Measurements from ENCODE around the gene CAST.
"Not testable (repeated sequence)": the region's sequence is repeated elsewhere in the genome, so short reads cannot be mapped to it uniquely, and the experiment has no call there.

CAST gene

DNA sequence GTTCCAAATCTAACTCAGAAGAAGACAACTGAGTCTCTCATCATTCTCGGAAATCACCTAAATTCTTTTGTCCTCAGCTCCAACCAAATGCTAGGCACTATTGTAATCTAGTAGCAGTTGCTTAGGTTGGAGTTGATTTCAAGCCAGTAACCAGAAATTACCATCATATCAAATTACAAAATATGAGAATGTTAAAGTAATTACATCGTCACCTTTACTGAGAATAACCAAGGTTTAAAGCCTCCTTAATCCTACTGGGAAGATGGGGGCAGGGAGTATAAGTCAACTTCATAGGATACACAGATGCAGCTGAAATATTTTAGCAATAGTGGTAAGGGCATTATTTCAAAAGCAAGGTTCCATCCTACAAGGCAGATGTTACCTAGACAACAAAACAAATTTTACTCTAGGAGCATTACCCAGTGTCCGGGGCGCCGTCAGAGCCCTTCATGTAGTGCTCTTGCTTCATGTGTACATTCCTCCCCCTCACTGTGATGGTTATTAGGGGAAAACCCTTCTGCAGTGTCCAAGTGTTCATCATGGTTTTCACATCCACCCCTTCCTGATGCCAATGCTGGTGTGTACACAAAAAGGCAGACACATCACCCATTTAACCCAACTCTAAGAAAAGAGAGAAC, 126.1 kb downstream of the CAST start:
- DNase-seq = no peak

DNA sequence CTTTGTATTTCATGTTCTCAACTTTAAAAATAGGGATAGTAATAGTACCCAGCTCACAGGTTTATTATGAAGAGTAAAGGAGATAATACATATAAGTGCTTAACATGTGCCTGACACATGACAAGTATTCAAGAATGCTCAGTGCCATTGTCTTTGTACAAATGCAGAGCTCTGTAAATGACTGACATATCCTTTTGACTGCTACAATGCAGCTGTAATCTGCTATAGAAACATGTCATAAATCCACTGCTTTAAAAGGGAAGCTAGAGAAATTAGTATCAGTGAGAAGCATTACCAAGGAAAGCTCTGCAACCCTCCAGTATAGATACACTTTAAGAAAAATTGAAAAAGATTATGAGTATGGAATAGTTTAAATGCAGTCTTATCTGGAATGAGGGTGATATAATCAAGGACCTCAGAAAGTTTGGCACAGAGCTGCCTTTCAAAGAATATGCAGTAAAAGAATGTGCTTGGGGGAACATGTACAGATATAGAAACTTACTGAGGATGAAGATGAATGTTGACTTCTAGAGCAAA, 127.7 kb downstream of the CAST start:
- DNase-seq = no peak

DNA sequence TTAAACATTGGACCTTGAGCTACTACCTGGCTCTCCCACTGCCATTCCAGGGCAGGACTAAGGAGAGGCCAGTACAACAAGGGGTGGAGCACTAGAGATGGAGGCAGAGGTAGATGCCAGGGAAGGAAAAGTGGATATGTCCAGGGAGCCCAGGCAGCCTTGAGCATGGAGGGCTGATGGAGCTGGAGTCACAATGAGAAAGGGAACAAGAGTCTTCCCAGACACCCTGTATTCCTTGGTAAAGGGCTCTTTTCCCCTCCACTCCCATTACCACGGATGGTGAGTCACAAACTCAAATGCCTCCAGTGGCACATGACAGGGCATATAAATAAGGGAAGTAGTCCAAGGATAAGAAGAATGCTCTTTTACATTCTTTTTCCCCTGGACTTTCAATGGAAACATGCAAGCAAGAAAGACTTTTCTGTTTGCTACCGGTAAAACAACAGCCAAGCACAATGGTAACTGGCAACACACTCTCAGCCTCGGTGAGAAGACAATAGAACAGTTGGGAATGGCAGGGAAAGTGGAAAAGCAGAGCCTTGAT, 128.9 kb downstream of the CAST start:
- DNase-seq = no peak

DNA sequence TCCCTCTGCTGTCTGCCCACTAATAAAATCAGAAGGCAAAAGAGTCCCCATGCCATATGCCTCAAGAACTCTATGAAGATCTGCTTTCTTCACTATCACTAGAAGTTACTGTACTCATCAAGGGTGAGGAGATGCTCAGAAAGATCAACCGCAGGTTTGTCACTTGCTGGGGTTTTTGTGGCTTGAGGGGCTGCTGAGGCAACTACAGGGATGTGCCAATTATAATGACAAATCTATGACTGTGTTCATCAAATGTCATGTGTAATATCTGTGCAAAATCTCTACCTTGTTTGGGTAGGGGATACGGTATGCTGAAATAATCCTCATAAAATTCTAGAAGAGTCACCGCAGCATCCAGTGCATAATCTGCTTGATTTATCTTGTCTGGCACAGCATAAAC, 132.6 kb downstream of the CAST start:
- DNase-seq = peak in 2 of 6 experiments; percentile 12 to 39

DNA sequence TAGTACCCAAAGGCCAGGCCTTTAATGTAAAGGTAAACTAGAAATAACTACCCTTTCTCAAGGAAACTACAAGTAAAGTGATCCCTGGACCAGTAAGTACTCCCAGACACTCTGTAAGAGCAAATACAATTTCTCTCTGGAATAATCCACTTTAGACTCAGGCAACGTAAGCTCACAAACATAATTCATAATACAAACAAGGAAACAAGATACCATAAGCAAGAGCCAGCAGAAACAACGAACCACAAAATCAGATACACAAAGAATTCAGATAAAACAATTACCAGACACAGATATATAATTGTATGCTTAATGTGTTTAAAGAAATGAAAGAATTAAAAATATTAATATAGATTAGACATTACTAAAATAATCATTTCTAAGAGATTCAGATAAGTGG, 133.4 kb downstream of the CAST start:
- no peak for DNase-seq

DNA sequence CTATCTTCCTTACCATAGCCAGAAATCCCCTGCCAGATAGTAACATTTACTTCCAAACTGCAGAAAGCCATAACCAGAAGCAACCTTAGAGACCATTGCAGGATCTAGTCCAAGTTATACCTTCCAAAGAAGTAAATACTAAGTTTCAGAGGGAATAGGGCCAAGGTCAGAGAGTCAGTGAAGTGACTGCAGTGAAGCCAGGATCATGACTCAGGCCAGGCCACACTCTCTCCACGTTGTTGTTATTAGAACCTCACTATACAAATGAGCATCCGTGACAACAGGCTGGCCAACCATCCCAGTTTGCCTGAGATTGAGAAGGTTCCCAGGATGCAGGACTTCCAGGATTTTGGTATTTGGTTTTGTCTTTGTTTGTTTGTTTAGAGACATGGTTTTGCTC, 134.3 kb downstream of the CAST start:
- DNase-seq = no peak

DNA sequence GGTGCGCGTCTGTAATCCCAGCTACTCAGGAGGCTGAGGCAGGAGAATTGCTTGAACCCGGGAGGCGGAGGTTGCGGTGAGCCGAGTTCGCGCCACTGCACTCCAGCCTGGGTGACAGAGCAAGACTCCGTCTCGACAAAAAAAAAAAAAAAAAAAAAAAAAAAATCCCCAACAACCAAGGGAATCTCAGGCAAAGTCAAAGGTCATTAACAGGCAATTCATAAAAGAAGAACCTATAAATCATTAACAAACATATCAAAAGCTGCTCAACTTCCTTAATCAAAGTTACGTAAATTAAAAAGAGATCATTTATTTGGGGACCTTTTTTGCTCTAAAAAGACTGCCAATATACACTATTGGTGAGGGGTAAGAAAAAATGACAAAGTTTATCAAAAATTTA, 139.5 kb downstream of the CAST start:
- DNase-seq = not testable (repeated sequence)

DNA sequence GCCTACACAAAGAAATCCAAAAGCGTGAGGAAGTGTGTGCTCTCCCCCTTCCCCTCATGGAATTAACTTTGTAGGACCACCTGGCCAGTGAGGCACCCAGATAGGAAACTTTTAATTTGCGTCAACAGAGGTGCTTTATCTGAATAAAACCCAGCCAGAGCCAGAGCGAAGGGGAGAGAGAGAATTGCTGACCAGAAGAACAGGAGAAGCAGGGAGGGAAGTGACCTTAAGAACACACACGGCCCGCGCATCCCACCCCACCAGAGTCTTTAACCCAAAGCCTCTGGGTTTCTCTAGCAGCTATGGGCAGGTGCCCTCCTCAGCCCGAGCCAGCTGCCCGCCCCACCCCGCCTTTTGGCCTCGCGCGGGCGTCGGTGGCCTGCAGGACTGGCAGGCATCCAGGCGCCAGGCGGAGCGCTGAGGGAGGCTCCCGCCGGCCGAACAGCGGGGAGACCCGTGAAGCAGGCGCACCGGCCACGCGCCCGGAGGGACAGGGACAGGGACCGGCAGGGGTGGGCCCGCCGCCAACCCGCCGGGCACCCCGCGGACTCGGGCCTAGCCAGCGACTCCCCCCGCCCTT, 145.0 kb downstream of the CAST start:
- DNase-seq = peak in 2 of 6 experiments; percentile 36 to 64

DNA sequence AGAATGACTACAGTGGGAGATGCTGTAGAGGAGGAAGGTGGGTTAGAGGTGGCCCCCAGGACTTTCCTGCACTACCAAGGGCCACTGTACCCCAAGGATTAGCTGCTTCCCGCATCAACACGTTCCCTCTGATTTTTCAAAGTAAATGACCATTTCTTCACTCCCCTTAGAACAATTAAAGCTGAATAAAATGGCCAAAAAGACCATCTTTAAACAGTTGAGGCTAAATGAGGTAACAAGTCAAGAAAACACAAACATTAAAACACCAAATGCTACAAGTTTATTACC, 146.3 kb downstream of the CAST start:
- DNase-seq = no peak

DNA sequence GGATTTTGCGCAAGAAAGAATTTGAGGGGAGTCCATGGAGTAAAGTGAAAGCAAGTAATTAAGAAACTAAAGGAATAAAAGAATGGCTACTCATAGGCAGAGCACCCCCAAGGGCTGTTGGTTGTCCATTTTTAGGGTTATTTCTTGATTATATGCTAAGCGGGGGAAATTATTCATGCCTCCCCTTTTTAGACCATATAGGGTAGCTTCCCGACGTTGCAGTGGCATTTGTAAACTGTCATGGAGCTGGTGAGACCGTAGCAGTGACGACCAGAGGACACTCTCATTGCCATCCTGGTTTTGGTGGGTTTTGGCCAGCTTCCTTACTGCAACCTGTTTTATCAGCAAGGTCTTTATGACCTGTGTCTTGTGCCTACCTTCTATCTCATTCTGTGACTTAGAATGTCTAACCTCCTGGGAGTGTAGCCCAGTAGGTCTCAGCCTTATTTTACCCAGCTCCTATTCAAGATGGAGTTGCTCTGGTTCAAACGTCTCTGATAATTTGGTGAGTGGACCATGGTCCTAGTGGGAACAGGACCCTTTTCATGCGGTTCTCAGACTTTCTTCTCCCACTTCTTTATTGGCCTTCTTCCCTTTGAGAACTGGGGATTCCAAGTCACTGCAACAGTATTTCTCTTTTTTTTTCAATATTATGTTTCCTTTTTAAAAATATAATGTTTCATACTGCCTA, 146.8 kb downstream of the CAST start:
- DNase-seq = no peak

DNA sequence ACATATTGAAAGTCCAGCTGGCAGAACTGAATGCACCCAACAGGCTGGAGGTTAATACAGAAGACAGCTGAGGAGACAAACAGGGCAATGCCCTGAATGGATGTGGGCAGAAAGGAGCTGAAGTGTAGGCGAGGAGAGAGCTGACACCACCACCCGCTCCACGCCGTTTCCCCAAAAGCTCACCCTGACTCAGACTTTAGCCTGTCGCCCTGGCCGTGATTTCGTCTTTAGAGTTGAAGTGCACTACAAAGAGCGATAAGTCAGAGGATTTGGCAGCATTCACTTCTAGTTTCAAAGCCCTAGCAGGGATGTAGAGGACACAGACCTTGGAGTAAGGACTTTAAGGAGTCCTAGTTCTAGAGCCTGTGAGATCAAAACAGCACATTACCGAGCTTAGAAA, 147.7 kb downstream of the CAST start:
- DNase-seq = peak in 3 of 6 experiments; percentile 10 to 35 (median 14)

DNA sequence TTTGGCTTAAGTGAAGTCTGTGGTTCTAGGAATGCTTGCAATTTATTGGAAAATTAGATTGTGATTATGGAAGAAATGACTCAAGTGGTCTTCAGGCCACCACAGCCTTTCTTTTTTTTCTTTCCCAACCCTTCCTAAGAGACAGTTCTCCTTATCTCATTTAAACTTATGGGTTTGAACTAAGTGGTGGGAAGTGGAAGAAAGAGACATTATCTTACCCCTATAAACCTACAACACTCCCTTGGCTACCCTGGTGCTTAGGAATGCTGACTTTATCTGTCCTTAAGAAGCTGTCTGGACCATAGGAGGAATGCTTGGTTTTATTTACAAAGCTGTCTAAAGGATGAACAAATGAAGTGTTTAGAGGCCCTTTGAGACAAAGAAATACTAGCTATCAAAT, 150.7 kb downstream of the CAST start:
- DNase-seq = no peak

DNA sequence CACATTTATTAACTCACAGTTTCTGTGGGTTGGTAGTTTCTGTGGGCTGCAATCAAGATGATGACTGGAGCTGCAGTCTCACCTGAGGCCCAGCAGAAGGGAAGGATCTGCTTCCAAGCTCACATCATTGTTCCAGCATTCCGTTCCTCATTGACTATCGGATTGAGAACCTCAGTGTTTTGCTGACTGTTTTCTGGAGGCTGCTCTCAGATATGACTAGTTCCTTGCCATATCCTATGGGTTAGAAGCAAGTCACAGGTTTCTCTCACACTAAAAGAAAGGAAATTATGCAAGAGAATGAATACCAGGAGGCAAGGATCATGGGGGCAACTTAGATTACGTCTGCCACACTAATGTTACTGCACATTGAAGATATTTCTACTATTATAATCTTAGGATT, 151.9 kb downstream of the CAST start:
- no peak for DNase-seq

DNA sequence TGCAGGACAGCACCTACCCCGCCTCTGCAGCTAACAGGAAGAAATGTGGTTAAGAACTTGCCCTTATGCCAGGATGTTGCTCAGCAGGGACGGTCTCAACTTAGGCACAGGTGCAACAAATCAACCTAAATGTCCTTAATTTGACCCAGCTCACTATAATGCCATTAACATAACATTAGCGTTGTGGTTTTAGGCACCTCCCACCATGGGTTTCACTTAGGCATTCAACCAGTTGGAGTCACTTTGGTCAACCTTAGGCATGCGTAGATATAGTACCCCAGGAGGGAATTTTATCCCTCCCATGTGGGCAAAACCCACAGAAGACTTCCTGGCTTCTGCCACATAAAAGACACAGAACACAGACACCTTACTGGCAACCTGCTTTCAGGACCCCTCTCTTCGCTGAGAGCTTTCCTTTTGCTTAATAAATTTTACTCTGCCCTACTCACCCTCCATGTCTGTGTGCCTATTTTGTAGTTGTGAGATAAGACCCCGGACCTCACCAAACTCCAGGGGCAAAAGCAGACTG, 154.3 kb downstream of the CAST start:
- peak; percentile 20 to 82 (median 66) for DNase-seq

DNA sequence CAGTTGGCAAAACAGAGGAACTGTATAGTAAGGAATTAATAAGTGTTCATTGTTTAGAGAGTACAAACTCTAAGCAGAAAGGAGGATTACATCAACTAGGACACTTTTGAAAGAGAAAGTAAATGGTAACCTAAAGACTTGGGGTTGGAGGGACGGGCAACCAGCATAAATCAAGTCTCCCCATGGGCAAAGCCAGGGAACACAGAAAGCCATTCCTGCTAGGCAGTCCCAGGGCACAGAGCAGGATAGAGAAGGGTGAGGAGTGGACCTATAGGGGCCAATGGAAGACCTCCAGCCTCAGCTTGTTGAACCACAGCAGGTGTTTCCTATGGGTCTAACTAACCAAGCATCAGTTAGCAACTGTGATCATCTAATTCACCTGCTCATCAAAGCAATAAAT, 154.8 kb downstream of the CAST start:
- DNase-seq = peak in 1 of 6 experiments; percentile 25

DNA sequence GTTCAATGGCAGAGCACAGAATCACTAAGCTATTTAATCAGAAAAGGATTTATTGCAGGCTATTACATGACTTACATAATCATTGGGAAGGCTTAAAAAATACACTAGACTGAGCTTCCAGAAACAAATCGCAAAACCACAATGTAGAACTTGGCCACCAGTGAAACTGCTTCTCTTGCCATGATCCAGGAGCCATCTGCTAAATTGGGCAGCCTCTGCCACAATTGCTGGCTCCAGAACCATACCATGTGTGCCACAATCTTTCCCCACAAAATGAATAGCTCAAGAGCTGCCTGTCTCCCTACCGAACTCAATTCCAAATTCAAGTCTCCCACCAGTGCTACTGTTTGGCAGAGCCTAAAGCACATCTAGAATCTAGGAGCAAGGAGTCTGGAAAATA, 155.3 kb downstream of the CAST start:
- DNase-seq = no peak

DNA sequence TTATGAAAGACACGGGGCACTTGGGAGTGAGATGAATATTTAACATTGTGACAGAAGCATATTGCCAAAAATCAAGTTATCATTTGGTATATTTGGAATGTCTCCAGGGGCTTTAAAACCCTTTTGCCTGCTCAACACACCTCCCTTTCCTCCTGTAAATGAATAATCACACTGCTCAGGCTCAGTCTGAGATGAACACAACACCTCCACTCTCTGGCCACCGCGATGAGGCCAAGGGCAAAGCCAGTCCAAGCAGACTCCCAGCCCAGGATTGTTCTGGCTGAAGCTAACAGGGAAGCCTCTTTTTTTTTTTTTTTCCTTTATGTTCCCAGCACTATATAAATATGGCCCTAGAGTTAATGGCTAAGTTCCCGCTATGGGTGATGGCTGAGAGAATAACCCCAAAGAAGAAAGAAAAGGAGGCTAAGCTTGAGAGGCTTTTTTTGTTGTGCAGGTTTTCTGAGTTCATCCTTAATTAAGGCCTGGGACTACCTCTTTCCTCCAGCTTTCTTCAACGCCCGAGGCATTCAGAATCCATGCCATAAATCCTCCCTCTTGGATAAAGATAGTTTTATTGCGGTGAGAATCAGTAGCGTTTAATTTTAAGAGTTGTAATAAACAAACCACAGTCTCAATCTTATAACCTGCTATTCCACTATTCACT, 156.1 kb downstream of the CAST start:
- no peak for DNase-seq

DNA sequence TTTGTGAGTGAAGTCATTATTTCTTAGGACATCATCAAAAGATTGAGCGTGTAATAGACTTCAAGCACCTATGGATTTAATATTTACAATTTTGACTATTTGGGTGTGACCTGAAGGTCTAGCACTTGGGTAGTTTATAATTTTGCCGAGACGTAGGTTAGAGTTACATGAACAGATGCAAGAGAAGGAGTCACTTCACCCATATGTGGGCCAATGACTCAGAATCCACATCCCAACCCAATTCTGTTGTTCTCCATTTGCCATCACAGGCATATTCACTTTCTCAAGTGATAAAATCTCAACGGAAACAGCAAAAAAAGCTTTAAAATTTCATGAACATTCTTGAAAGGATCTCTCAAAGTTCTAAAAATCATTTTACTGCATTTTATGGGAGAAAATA, 157.6 kb downstream of the CAST start:
- no peak for DNase-seq

DNA sequence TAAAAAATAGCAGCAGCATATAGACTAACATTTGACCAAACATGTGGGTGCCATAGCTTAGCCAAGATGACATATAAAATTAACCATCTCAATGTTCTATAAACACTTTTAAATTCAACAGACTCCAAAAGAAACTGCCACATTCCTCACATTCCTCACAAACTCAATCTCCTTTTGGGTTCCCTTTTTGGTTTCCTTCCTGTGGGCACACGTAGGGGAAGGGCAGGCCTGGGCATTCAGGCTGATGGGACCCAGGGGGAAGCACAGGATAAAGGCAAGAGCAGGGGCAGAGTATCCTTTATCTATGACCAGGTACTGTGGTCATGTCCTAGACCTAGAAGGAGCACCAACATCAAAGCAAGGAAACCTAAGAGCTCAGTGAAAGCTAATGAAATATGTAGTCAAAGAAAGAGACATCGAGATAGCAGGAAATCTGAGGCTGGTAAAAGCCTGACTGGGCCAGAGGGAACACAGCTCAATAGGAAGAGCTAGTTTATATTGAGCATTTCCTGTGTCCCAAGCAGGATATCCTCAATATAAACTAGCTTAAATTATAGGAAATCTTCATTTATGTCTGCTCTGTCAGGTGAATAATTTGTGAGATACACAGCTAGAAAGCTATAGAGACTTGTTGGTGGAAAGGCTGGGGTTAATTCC, 159.2 kb downstream of the CAST start:
- DNase-seq = no peak

DNA sequence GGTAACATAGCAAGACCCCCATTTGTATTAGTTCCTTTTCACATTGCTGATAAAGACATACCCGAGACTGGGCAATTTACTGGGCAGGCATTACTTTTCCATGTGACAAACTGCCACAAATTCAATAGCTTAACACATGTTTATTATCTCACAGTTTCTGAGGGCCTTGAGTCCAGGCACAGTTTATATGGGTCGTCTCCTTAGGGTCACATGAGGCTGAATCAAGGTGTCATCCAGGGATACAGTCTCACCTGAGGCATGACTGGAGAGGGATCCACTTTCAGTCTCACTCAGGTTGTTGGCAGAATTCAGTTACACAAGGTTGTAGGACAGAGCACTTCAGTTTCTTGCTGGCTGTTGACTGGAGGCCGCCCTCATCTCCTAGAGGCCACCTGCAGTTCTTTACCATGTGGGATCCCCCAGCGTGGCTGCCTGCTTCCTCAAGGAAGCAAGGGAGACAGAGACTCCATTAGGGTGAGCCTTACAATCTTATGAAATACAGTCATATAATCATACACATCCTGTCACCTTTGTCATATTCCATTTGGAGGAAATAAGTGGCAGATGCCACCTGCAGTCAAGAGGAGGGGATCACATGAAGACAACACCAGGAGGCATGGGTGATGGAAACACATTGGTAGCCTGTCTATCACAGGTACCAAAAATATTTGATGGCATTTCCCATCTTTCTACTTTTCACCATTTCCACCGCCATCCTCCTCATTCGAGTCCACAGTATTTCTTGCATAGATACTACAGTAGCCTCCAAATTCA, 160.7 kb downstream of the CAST start:
- peak in 4 of 6 experiments; percentile 18 to 55 (median 40) for DNase-seq

DNA sequence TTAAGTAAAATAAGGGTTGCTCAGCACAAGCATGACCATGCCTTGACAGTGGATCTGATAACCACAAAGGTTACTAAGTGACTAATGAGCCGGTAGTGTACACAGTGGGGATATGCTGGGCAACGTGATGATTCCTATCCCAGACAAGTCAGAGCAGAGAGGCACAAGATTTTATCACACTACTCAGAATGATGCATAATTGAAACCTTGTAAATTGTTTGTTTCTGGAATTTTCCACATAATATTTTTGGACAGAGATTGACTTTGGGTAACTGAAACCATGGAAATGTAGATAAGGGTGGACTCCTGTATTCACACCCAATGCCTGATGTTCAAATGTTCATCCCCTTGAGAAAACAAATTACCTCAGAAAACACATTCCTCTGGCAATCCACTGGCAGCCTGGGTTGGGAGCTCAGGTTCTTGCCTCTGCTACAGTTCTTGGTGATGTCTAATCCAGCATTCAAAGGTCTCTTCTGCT, 161.8 kb downstream of the CAST start:
- no peak for DNase-seq
